WTC11 (cell line): ENCODE measurements around the gene ZNF507.

Experiments
- FOXJ3 ChIP-seq: sonication (generic); formaldehyde crosslinking; IDR thresholded peaks from 2 replicates; pipeline ENCODE4 v1.9.0; 2021; ENCODE audit warnings: missing genetic modification reagents, mild to moderate bottlenecking, borderline replicate concordance
- TF ChIP-seq, protein P1 (sequence below): fragments of 200-600 bp; IDR thresholded peaks from 2 replicates; pipeline ENCODE4 v1.8.0; 2022; ENCODE audit warnings: antibody characterized with exemption
- TF ChIP-seq, protein P2 (sequence below): sonication (generic); formaldehyde crosslinking; IDR thresholded peaks from 2 replicates; pipeline ENCODE4 v1.8.0; 2022; ENCODE audit warnings: missing genetic modification reagents

DNA sequence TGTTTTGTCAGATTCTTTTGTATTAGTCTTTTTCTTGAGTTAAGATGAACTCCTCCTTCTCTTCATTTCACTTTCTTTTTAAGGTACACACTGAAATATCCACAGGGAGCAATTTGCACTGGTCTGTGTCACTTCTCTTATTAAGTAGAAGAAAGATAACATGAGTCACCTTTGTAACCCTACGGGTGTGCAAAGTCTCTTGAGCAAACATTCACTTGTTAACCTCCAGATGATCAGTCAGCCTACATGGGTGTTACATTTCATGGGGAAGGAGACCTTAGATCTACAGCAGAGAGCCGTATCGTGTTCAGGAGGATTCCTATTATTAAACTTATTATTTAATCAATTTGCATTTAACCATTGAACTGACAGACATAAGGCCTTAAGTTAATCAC is 5.1 kb downstream of the ZNF507 start:
- TF ChIP-seq, protein P1, sequence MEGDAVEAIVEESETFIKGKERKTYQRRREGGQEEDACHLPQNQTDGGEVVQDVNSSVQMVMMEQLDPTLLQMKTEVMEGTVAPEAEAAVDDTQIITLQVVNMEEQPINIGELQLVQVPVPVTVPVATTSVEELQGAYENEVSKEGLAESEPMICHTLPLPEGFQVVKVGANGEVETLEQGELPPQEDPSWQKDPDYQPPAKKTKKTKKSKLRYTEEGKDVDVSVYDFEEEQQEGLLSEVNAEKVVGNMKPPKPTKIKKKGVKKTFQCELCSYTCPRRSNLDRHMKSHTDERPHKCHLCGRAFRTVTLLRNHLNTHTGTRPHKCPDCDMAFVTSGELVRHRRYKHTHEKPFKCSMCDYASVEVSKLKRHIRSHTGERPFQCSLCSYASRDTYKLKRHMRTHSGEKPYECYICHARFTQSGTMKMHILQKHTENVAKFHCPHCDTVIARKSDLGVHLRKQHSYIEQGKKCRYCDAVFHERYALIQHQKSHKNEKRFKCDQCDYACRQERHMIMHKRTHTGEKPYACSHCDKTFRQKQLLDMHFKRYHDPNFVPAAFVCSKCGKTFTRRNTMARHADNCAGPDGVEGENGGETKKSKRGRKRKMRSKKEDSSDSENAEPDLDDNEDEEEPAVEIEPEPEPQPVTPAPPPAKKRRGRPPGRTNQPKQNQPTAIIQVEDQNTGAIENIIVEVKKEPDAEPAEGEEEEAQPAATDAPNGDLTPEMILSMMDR: no peak
- TF ChIP-seq FOXJ3 (CRISPR knock-in tag): no peak
- TF ChIP-seq, protein P2, sequence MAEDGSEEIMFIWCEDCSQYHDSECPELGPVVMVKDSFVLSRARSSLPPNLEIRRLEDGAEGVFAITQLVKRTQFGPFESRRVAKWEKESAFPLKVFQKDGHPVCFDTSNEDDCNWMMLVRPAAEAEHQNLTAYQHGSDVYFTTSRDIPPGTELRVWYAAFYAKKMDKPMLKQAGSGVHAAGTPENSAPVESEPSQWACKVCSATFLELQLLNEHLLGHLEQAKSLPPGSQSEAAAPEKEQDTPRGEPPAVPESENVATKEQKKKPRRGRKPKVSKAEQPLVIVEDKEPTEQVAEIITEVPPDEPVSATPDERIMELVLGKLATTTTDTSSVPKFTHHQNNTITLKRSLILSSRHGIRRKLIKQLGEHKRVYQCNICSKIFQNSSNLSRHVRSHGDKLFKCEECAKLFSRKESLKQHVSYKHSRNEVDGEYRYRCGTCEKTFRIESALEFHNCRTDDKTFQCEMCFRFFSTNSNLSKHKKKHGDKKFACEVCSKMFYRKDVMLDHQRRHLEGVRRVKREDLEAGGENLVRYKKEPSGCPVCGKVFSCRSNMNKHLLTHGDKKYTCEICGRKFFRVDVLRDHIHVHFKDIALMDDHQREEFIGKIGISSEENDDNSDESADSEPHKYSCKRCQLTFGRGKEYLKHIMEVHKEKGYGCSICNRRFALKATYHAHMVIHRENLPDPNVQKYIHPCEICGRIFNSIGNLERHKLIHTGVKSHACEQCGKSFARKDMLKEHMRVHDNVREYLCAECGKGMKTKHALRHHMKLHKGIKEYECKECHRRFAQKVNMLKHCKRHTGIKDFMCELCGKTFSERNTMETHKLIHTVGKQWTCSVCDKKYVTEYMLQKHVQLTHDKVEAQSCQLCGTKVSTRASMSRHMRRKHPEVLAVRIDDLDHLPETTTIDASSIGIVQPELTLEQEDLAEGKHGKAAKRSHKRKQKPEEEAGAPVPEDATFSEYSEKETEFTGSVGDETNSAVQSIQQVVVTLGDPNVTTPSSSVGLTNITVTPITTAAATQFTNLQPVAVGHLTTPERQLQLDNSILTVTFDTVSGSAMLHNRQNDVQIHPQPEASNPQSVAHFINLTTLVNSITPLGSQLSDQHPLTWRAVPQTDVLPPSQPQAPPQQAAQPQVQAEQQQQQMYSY (CRISPR knock-in tag): no peak
